NCI-H1930 (cell line): ENCODE measurements around the gene MKLN1.
"Not testable (repeated sequence)": the region's sequence is repeated elsewhere in the genome, so short reads cannot be mapped to it uniquely, and the experiment has no call there.

Source experiments
- DNase-seq, 2 experiments: peaks; one replicate each; lab custom pipeline; 2025; lab: John Stamatoyannopoulos, UW

Gene MKLN1

GRCh38 chr7:131501930-131502685, 174.4 kb downstream of the MKLN1 start:
- DNase-seq = no peak

- DNase-seq = no peak
These were observed 175.3 kb downstream of the MKLN1 start for GRCh38 chr7:131502810-131503508.

- no peak for DNase-seq
These were observed 176.0 kb downstream of the MKLN1 start for GRCh38 chr7:131503639-131504038.

GRCh38 chr7:131504157-131504899, 176.7 kb downstream of the MKLN1 start:
- no peak for DNase-seq

GRCh38 chr7:131505037-131505620, 177.5 kb downstream of the MKLN1 start:
- not testable (repeated sequence) for DNase-seq

- no peak for DNase-seq
These were observed 178.2 kb downstream of the MKLN1 start for GRCh38 chr7:131505636-131506557.

GRCh38 chr7:131506597-131506996, 178.9 kb downstream of the MKLN1 start:
- no peak for DNase-seq

GRCh38 chr7:131507592-131508331, 180.1 kb downstream of the MKLN1 start:
- peak; percentile 9 to 51 for DNase-seq

GRCh38 chr7:131508754-131509486, 181.2 kb downstream of the MKLN1 start:
- no peak for DNase-seq

- no peak for DNase-seq
These were observed 182.1 kb downstream of the MKLN1 start for GRCh38 chr7:131509781-131510180.

- DNase-seq = no peak
These were observed 183.4 kb downstream of the MKLN1 start for GRCh38 chr7:131511071-131511470.

- no peak for DNase-seq
These were observed 184.3 kb downstream of the MKLN1 start for GRCh38 chr7:131511774-131512535.

- peak; percentile 65 to 82 for DNase-seq
These were observed 185.8 kb downstream of the MKLN1 start for GRCh38 chr7:131513245-131514061.

GRCh38 chr7:131515471-131515870, 187.8 kb downstream of the MKLN1 start:
- DNase-seq = not testable (repeated sequence)

- no peak for DNase-seq
These were observed 189.7 kb downstream of the MKLN1 start for GRCh38 chr7:131517218-131517923.

- DNase-seq = no peak
These were observed 190.9 kb downstream of the MKLN1 start for GRCh38 chr7:131518626-131519025.

- no peak for DNase-seq
These were observed 194.0 kb downstream of the MKLN1 start for GRCh38 chr7:131521651-131522163.
